DMS79 (cell line): ENCODE data around the gene PPCDC.
"Not testable (repeated sequence)": the region's sequence is repeated elsewhere in the genome, so short reads cannot be mapped to it uniquely, and the experiment has no call there.

Source experiments
- DNase-seq: peaks from one replicate; lab custom pipeline; 2025; lab: John Stamatoyannopoulos, UW

The PPCDC gene

DNA sequence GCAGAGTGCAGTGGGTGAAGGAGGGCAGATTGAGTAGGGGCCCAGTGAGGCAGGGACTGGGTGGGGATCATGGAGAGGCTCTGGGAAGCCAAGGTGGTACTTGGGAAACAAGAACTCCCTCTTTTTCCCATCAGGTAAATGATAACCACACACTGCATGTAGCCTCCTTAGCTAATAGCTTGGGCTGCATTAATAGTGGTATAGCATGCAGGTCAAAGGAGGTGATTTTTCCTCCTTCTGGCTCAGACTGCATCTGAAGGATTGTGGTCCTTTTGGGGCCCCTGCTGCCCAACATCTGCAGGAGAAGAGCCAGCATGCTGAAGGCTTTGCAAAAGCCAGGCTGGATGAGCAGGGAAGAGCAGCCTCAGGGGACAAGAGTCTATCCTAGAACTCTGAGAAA is 45.4 kb downstream of the PPCDC start:
- no peak for DNase-seq

DNA sequence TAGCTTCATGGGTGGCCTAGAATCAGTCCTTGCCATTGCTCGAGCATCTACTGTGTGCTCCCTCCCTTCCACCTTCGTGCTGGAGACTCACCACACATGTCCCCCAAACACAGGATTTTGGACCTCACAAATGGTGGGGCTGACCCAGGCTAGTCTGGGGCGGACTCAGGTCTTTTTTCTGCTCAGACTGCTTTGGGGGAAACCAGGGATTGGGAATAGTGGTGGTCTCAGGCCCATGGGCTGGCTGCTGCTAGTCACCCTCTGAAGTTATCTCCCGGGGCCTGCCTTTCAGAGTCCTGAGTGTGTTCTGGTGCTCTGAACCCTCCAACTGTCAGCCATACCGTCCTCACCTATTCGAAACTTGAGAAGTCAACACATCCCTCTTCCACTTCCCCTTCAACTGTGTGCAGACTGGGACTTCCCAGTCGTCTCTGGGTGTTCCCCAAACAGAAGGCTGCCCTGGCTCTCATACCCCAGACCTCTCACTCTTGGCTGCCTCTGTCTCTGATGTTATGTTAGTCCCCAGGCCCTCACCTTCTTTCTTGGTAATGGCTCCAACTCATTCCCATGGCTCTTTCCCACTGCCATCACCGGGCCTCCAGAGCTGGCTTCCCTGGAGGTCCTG is 46.0 kb downstream of the PPCDC start:
- no peak for DNase-seq

DNA sequence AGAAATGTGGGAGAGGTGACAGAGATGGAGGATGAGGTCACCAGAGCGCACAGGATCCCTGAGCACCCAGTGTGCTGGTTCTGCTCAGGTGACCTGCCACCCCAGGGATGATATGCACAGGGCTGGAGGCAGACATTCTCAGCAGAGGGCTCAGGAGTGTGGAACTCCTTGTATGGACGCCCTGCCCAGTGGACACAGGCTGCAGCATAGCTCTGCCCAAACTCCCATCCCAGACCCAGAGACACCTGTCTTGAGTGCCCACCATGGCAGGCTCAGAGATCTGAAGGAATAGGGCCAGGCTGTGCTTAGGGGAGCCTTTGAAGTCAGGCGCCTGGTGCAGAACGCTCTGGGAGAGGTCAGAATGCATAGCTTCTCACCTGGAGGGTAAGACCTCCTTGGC is 47.3 kb downstream of the PPCDC start:
- no peak for DNase-seq

DNA sequence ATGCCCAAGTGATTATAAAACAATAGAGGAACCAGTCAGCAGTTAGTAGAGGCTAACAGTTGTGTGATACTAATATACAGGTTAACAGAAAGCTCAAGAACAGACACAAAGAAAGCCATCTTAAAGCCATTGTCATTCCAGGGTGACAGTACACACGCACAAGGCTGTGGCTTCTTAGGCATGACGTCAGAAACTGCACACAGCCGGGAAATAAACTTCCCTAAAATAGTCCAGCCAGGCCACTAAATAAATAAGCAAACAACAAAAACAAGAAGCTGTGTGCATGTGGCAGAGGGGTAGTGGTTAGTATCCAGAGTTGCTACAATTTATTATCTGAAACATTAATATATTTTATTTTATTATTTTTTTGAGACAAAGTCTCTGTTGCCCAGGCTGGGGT is 49.8 kb downstream of the PPCDC start:
- no peak for DNase-seq

DNA sequence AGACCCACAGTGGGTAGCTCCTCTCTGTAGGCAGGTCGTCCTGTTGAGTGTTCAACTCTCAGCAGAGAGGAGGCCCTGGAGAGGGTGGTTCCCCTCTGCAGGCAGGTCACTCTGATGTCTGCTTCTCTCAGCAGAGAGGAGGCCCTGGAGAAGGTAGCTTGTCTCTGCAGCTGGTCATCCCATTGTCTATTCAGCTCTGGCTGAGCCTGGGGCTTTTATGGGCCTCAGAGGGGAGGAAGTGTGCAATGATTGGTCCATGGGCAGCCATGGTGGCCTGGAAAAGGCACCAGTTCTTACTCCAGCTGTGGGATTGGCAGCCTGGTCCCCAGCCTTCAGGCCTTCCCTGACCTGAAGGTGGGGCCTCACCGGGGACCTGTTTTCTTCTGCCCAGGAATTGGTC is 52.9 kb downstream of the PPCDC start:
- no peak for DNase-seq

DNA sequence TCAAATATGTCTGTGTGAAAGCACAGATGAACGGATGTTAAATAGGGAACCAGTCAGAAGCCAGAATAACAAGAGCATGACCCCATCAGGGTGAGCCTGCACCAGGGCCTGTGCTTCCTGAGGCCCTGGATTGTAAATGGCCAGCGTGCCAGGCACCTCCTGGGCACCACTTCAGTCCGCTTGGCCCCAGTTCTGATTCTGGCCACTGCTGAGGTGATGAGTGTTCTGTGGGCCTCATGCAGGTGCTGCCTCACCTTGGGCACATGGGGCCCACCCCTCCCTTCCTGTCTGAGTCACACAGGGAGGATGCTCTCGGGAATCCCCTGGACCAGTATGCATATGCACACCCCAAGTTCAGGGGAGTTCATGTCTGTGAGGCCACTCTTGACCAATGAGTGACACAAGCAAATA is 54.2 kb downstream of the PPCDC start:
- not testable (repeated sequence) for DNase-seq

DNA sequence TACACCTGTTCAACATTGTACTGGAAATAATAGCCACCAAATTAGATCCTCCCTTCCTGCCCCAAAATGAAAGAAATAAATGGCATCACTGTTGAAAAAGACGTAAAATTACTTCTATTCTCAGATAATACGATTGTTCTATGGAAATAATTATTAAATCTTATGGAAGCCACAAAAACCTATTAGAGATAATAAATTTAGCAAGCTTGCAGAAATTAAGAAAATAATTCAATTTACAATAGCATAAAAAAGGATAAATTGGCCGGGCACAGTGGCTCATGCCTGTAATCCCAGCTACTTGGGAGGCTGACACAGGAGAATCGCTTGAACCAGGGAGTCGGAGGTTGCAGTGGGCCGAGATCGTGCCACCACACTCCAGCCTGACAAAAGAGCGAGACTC is 57.8 kb downstream of the PPCDC start:
- DNase-seq, result no peak

DNA sequence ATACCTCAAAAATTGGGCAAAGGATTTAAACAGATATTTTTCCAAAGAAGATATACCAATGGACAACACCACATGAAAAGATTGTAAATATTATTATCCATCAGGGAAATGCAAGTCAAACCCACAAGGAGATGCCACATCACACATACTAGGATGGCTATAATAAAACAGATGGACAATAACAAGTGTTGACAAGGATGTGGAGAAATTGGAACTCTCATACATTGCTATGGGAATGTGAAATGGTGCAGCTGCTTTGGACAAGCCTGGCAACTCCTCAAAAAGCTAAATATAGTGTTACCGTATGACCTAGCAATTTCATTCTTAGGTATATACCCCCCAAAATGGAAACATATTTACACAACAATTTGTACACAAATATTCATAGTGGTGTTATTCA is 59.3 kb downstream of the PPCDC start:
- DNase-seq, result no peak

DNA sequence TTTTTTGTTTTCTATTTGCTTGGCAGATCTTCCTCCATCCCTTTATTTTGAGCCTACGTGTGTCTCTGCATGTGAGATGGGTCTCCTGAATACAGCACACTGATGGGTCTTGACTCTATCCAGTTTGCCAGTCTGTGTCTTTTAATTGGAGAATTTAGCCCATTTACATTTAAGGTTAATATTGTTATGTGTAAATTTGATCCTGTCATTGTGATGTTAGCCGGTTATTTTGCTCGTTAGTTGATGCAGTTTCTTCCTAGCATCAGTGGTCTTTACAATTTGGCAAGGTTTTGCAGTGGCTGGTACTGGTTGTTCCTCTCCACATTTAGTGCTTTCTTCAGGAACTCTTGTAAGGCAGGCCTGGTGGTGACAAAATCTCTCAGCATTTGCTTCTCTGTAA is 62.3 kb downstream of the PPCDC start:
- DNase-seq, result not testable (repeated sequence)

DNA sequence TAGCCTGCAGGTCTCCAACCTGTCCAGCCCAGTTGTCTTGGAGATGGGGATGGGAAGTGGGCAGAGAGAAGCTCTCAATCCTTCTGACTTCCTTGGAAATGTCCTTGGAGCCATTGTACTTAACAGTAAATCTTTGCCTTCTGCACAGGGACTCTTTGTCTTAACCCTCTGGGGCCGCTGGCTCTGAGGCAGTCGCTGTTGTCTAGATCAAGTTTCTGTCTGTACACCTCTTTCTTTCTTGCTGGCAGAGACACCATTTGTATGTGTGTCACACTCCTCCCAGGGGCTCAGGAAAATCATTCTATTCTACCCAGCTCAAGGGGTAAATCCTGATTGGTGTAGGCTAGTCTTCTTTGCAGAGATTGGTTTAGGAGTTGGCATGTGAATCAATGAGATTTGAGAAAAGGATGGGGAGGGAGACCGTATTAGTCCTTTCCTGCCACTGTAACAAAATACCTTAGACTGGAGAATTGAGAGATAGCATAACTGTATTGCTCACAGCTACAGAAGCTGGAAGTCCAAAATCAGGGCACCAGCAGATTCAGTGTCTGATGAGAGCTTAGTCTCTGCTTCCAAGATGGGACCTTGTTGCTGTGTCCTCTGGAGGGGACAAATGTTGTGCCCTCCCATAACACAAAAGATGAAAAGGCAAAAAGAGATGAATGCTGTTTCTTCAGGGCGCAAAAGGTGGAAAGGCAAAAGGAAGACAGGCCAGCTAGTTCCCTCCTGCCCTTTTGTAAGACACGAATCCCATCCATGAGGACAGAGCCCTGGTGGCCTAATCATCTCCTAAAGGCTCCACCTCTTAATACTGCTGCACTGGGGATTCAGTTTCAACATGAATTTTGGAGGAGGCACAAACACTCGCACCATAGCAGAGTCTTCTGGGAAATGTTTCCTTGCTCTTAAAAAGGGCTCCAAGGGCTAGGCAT is 66.3 kb downstream of the PPCDC start:
- no peak for DNase-seq

DNA sequence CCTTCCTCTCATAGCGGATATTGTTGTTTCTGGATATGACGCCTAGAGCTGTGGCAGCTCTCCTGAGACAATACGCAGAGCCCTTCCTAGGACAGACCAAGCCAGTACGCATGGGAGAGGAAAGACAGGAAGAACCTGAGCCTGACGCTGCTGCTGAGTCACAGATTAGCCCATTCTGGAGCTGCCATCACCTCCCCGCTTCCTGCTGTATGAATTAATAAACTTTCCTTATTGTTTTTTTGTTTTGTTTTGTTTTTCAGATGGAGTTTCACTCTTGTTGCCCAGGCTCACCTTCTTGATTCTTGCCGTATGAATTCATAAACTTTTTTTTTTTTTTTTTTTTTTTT is 67.0 kb downstream of the PPCDC start:
- DNase-seq, result no peak

DNA sequence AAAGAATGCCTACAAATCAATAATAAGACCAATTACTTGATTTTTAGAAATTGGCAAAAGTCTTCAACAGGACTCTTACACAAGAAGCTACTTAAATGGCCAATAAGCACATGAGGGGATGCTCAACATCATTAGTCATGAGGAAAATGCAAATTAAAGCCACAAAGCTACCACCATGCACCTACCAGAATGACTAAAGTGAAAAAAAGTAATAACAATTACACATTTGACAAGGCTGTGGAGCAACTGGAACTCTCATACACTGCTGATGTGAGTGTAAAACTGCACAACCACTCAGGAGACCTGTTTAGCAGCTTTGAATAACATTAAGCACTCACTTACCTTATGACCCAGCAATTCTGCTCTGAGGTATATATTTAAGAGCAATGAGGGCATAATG is 68.4 kb downstream of the PPCDC start:
- no peak for DNase-seq

DNA sequence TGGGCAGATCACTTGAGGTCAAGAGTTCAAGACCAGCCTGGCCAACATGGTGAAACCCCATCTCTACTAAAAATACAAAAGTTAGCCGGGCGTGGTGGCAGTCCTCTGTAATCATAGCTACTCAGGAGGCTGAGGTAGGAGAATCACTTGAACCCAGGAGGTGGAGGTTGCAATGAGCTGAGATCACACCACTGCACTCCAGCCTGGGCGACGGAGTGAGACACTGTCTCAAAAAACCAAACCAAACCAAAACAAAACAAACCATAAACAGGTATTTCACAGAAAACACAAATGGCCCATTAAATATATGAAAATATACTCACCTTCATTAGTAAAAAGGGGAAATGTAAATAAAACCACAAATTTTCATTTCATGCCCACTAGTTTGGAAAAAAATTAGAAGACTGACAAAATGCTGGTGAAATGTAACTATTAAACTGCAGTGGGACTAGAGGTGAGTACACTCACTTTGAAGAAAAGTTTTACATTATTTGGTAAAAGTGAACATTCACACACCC is 71.6 kb downstream of the PPCDC start:
- DNase-seq, result not testable (repeated sequence)

DNA sequence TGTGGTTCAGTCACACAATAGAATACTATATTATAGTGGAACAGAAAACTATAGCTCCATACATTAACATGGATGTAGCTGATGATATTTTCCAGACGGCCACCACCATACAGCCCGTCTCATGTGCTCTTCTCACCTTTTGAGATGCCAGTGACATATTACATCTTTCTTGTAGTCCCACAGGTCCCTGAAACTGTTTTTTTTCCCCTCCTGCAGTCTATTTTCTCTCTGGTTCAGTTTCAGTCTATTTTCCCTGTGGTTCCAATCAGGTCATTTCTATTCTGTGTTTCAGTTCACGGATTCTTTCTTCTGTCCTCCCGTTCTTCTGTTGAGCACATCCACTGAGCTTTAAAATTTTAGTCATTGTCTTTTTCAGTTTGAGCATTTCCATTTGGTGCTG is 72.2 kb downstream of the PPCDC start:
- DNase-seq, result no peak

DNA sequence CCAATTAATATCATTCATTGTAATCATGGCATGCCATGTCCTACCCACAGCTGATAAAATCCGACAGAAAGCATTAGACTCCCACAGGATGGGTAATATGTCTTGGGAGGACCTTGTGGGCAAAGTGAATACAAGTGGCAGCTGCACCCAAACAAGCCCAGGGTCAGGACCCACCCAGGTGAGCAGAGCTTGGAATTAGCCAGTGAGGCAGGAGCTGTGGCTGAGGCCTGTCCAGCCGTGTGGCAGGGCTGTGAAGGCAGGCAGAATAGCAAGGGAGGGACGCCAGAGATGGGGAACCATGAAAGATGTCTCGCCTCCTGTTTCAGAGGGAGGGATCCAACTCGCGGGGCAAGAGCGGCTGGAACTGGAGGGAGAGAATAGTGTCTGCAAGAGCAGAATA is 74.5 kb downstream of the PPCDC start:
- DNase-seq, result no peak

DNA sequence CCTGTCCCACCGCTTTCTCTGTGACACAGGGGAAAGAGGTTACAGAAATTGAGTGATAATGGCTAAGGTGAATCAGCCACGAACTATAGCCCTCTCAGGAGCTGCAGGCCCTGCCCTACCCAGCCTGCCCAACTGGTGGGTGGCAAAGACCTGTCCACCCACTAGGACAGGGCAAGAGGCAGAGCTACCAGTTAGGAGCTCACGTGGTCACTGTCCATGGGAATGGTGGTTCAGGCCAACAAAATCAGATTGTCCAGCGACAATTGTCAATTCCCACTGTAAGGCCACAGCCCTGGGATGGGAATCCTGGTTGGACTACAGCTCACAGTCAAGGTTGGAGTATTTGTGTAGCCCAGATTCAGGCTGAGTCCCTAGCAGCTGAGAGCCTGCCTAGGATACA is 75.0 kb downstream of the PPCDC start:
- DNase-seq, result no peak
